HEK293 (cell line): Measurements from ENCODE around the gene TMEM62.
A peak's percentile ranks its signal among the peaks of the same experiment; 100 is the strongest.

Experiments used
- CTCF ChIA-PET: fragments of 350-600 bp; formaldehyde crosslinking; extraction: SDS; loops from one replicate; lab custom pipeline; 2021; ENCODE audit warnings: antibody characterized with exemption; lab: Yijun Ruan, JAX
- POLR2A ChIA-PET: fragments of 300-600 bp; formaldehyde crosslinking; extraction: SDS; loops from one replicate; lab custom pipeline; 2020; ENCODE audit warnings: antibody characterized with exemption, inconsistent platforms; lab: Yijun Ruan, JAX
- H3K27ac ChIP-seq: fragments of 200-500 bp; sonication (Bioruptor generic); 2 replicates; pipeline ENCODE4 v1.5.1; 2014; ENCODE audit warnings: low read depth, low read length, control low read depth, inconsistent platforms; ENCODE audit errors: extremely low read depth
- H3K36me3 ChIP-seq, 2 experiments: fragments of 200-500 bp in 1 of 2; sonication (Bioruptor generic) in 1 of 2; 1 replicate in 1 of 2; 2 replicates in 1 of 2; pipeline ENCODE4 v1.5.1; 2014 to 2017; ENCODE audit warnings: inconsistent platforms in 2 of 2, low read length in 2 of 2; ENCODE audit not compliant: control insufficient read depth in 2 of 2, insufficient read depth in 1 of 2
- H3K4me1 ChIP-seq: fragments of 200-500 bp; sonication (Bioruptor generic); 2 replicates; pipeline ENCODE4 v1.5.1; 2014; ENCODE audit warnings: mild to moderate bottlenecking, low read length, inconsistent platforms; ENCODE audit not compliant: control insufficient read depth, insufficient read depth
- H3K4me3 ChIP-seq: 2 replicates; pipeline ENCODE4 v1.5.1; 2011; ENCODE audit warnings: low read depth, mild to moderate bottlenecking, control low read depth, low read length, moderate library complexity
- H3K9me3 ChIP-seq: fragments of 200-500 bp; sonication (Bioruptor generic); 2 replicates; pipeline ENCODE4 v1.5.1; 2014; ENCODE audit warnings: low read depth, low read length, inconsistent platforms; ENCODE audit not compliant: control insufficient read depth, insufficient read depth
- BCL11A ChIP-seq: fragments of 450-650 bp; formaldehyde crosslinking; IDR thresholded peaks from 2 replicates; pipeline ENCODE4 v1.5.1; 2016; ENCODE audit warnings: low read depth, missing biosample characterization, missing genetic modification characterization
- GLIS1 ChIP-seq: fragments of 450-650 bp; formaldehyde crosslinking; IDR thresholded peaks from 2 replicates; pipeline ENCODE4 v1.5.1; 2016; ENCODE audit warnings: missing biosample characterization, missing genetic modification characterization
- GLIS2 ChIP-seq: fragments of 450-650 bp; formaldehyde crosslinking; IDR thresholded peaks from 2 replicates; pipeline ENCODE4 v1.5.1; 2016; ENCODE audit warnings: missing biosample characterization, missing genetic modification characterization
- IKZF3 ChIP-seq: fragments of 450-650 bp; IDR thresholded peaks from 2 replicates; pipeline ENCODE4 v1.5.0; 2018; ENCODE audit warnings: missing biosample characterization, mild to moderate bottlenecking, missing genetic modification characterization, moderate library complexity
- MZF1 ChIP-seq: fragments of 450-650 bp; formaldehyde crosslinking; IDR thresholded peaks from 2 replicates; pipeline ENCODE4 v1.5.1; 2017; ENCODE audit warnings: missing biosample characterization, missing genetic modification characterization, borderline replicate concordance
- OSR2 ChIP-seq: fragments of 450-650 bp; formaldehyde crosslinking; IDR thresholded peaks from 2 replicates; pipeline ENCODE4 v1.5.1; 2016; ENCODE audit warnings: missing biosample characterization, missing genetic modification characterization
- OVOL3 ChIP-seq: fragments of 450-650 bp; formaldehyde crosslinking; IDR thresholded peaks from 2 replicates; pipeline ENCODE4 v1.5.1; 2016; ENCODE audit warnings: missing biosample characterization, missing genetic modification characterization
- PRDM10 ChIP-seq: fragments of 450-650 bp; formaldehyde crosslinking; IDR thresholded peaks from 2 replicates; pipeline ENCODE4 v1.5.1; 2016; ENCODE audit warnings: missing biosample characterization, missing genetic modification characterization
- WT1 ChIP-seq: fragments of 450-650 bp; formaldehyde crosslinking; IDR thresholded peaks from 2 replicates; pipeline ENCODE4 v1.5.1; 2016; ENCODE audit warnings: missing biosample characterization, missing genetic modification characterization
- ZBTB21 ChIP-seq: fragments of 450-650 bp; formaldehyde crosslinking; IDR thresholded peaks from 2 replicates; pipeline ENCODE4 v1.5.1; 2017; ENCODE audit warnings: missing biosample characterization, missing genetic modification characterization
- ZBTB26 ChIP-seq: fragments of 450-650 bp; formaldehyde crosslinking; optimal IDR thresholded peaks from 2 replicates; pipeline ENCODE3; 2016; ENCODE audit warnings: missing biosample characterization, mild to moderate bottlenecking, missing genetic modification characterization
- ZFP69B ChIP-seq: fragments of 450-650 bp; formaldehyde crosslinking; IDR thresholded peaks from 2 replicates; pipeline ENCODE4 v1.5.1; 2016; ENCODE audit warnings: missing biosample characterization, missing genetic modification characterization
- ZNF169 ChIP-seq: fragments of 450-650 bp; formaldehyde crosslinking; IDR thresholded peaks from 2 replicates; pipeline ENCODE4 v1.5.1; 2016; ENCODE audit warnings: missing biosample characterization, missing genetic modification characterization
- ZNF202 ChIP-seq: fragments of 450-650 bp; formaldehyde crosslinking; IDR thresholded peaks from 2 replicates; pipeline ENCODE4 v1.5.1; 2016; ENCODE audit warnings: missing biosample characterization, missing genetic modification characterization, borderline replicate concordance
- ZNF214 ChIP-seq: fragments of 450-650 bp; formaldehyde crosslinking; IDR thresholded peaks from 2 replicates; pipeline ENCODE4 v1.5.1; 2017; ENCODE audit warnings: missing biosample characterization, mild to moderate bottlenecking, missing genetic modification characterization, borderline replicate concordance
- ZNF37A ChIP-seq: fragments of 450-650 bp; IDR thresholded peaks from 2 replicates; pipeline ENCODE4 v1.5.1; 2018; ENCODE audit warnings: missing biosample characterization, missing genetic modification characterization
- ZNF394 ChIP-seq: fragments of 450-650 bp; formaldehyde crosslinking; IDR thresholded peaks from 2 replicates; pipeline ENCODE4 v1.5.1; 2016; ENCODE audit warnings: missing biosample characterization, missing genetic modification characterization, mild to moderate bottlenecking, moderate library complexity, borderline replicate concordance
- ZNF501 ChIP-seq: fragments of 450-650 bp; formaldehyde crosslinking; IDR thresholded peaks from 2 replicates; pipeline ENCODE4 v1.5.1; 2016; ENCODE audit warnings: missing biosample characterization, missing genetic modification characterization
- ZNF555 ChIP-seq: fragments of 450-650 bp; formaldehyde crosslinking; conservative IDR thresholded peaks from 2 replicates; pipeline ENCODE4 v1.5.1; 2017; ENCODE audit warnings: missing biosample characterization, mild to moderate bottlenecking, missing genetic modification characterization, inconsistent platforms
- ZNF654 ChIP-seq: fragments of 450-650 bp; formaldehyde crosslinking; IDR thresholded peaks from 2 replicates; pipeline ENCODE4 v1.5.1; 2016; ENCODE audit warnings: low read depth, missing biosample characterization, missing genetic modification characterization
- ZNF692 ChIP-seq: fragments of 450-650 bp; formaldehyde crosslinking; IDR thresholded peaks from 2 replicates; pipeline ENCODE4 v1.5.1; 2016; ENCODE audit warnings: missing biosample characterization, missing genetic modification characterization
- TF ChIP-seq, protein P1 (sequence below): fragments of 450-650 bp; formaldehyde crosslinking; IDR thresholded peaks from 2 replicates; pipeline ENCODE4 v1.5.1; 2016; ENCODE audit warnings: missing biosample characterization, missing genetic modification characterization
- TF ChIP-seq, protein P2 (sequence below): fragments of 450-650 bp; formaldehyde crosslinking; IDR thresholded peaks from 2 replicates; pipeline ENCODE4 v1.5.1; 2016; ENCODE audit warnings: missing biosample characterization, missing genetic modification characterization
- TF ChIP-seq, protein P3 (sequence below): fragments of 450-650 bp; formaldehyde crosslinking; IDR thresholded peaks from 2 replicates; pipeline ENCODE4 v1.5.1; 2017; ENCODE audit warnings: missing biosample characterization, missing genetic modification characterization

Gene TMEM62

GRCh38 chr15:43204016-43204901, 70.9 kb downstream of the TMEM62 start:
- no peak overlapping the region for H3K27ac ChIP-seq
- H3K36me3 ChIP-seq, result no peaks in the 10 kb centered on the region
- no peaks in the 10 kb centered on the region for H3K9me3 ChIP-seq
- ChIA-PET CTCF (interaction anchor here (0.6 to 3.4 kb wide), 27 partner anchors 9 to 797 kb away, joined by 3 to 38 read pairs (median 4); partner anchors contain the start of genes EPB42 and TGM5), POLR2A (no interaction called here)
- H3K4me1 ChIP-seq, result no peaks in the 10 kb centered on the region
- no peak overlapping the region for H3K4me3 ChIP-seq
- TF ChIP-seq, protein P1, sequence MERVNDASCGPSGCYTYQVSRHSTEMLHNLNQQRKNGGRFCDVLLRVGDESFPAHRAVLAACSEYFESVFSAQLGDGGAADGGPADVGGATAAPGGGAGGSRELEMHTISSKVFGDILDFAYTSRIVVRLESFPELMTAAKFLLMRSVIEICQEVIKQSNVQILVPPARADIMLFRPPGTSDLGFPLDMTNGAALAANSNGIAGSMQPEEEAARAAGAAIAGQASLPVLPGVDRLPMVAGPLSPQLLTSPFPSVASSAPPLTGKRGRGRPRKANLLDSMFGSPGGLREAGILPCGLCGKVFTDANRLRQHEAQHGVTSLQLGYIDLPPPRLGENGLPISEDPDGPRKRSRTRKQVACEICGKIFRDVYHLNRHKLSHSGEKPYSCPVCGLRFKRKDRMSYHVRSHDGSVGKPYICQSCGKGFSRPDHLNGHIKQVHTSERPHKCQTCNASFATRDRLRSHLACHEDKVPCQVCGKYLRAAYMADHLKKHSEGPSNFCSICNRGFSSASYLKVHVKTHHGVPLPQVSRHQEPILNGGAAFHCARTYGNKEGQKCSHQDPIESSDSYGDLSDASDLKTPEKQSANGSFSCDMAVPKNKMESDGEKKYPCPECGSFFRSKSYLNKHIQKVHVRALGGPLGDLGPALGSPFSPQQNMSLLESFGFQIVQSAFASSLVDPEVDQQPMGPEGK (tag by site-specific recombination), result 0 out of 2 replicates have a peak, but pooled peaks have one; percentile 34
- TF ChIP-seq BCL11A (tag by site-specific recombination) (no peak), MZF1 (no peak), ZBTB21 (no peak), ZNF37A (no peak), GLIS1 (tag by site-specific recombination) (peak; percentile 46; the same call in 1 of the 2 replicates), ZNF202 (tag by site-specific recombination) (no peak), ZNF214 (tag by site-specific recombination) (no peak), ZBTB26 (tag by site-specific recombination) (no peak), GLIS2 (tag by site-specific recombination) (peak; percentile 30; the same call in 1 of the 2 replicates), OVOL3 (tag by site-specific recombination) (no peak), IKZF3 (tag by site-specific recombination) (no peak), ZNF654 (tag by site-specific recombination) (no peak; the same call in 1 of the 2 replicates), ZNF692 (tag by site-specific recombination) (0 out of 2 replicates have a peak, but pooled peaks have one; percentile 18), OSR2 (tag by site-specific recombination) (no peak), WT1 (tag by site-specific recombination) (no peak), ZNF501 (tag by site-specific recombination) (no peak), ZNF394 (tag by site-specific recombination) (no peak), PRDM10 (tag by site-specific recombination) (peak; percentile 39), ZFP69B (no peak), ZNF555 (no peak), ZNF169 (0 out of 2 replicates have a peak, but pooled peaks have one; percentile 40)
- TF ChIP-seq, protein P2, sequence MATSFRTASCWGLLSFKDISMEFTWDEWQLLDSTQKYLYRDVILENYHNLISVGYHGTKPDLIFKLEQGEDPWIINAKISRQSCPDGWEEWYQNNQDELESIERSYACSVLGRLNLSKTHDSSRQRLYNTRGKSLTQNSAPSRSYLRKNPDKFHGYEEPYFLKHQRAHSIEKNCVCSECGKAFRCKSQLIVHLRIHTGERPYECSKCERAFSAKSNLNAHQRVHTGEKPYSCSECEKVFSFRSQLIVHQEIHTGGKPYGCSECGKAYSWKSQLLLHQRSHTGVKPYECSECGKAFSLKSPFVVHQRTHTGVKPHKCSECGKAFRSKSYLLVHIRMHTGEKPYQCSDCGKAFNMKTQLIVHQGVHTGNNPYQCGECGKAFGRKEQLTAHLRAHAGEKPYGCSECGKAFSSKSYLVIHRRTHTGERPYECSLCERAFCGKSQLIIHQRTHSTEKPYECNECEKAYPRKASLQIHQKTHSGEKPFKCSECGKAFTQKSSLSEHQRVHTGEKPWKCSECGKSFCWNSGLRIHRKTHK, result no peak
- TF ChIP-seq, protein P3, sequence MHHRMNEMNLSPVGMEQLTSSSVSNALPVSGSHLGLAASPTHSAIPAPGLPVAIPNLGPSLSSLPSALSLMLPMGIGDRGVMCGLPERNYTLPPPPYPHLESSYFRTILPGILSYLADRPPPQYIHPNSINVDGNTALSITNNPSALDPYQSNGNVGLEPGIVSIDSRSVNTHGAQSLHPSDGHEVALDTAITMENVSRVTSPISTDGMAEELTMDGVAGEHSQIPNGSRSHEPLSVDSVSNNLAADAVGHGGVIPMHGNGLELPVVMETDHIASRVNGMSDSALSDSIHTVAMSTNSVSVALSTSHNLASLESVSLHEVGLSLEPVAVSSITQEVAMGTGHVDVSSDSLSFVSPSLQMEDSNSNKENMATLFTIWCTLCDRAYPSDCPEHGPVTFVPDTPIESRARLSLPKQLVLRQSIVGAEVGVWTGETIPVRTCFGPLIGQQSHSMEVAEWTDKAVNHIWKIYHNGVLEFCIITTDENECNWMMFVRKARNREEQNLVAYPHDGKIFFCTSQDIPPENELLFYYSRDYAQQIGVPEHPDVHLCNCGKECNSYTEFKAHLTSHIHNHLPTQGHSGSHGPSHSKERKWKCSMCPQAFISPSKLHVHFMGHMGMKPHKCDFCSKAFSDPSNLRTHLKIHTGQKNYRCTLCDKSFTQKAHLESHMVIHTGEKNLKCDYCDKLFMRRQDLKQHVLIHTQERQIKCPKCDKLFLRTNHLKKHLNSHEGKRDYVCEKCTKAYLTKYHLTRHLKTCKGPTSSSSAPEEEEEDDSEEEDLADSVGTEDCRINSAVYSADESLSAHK, result no peak
